Fibroblast of skin of right biceps (primary cell): ENCODE results near the gene RUSC2.
A peak's percentile ranks its signal among the peaks of the same experiment; 100 is the strongest.

Source experiments
- DNase-seq: peaks from one replicate; pipeline ENCODE4 v3.0.0-alpha.2; 2013

RUSC2 gene, protein sequence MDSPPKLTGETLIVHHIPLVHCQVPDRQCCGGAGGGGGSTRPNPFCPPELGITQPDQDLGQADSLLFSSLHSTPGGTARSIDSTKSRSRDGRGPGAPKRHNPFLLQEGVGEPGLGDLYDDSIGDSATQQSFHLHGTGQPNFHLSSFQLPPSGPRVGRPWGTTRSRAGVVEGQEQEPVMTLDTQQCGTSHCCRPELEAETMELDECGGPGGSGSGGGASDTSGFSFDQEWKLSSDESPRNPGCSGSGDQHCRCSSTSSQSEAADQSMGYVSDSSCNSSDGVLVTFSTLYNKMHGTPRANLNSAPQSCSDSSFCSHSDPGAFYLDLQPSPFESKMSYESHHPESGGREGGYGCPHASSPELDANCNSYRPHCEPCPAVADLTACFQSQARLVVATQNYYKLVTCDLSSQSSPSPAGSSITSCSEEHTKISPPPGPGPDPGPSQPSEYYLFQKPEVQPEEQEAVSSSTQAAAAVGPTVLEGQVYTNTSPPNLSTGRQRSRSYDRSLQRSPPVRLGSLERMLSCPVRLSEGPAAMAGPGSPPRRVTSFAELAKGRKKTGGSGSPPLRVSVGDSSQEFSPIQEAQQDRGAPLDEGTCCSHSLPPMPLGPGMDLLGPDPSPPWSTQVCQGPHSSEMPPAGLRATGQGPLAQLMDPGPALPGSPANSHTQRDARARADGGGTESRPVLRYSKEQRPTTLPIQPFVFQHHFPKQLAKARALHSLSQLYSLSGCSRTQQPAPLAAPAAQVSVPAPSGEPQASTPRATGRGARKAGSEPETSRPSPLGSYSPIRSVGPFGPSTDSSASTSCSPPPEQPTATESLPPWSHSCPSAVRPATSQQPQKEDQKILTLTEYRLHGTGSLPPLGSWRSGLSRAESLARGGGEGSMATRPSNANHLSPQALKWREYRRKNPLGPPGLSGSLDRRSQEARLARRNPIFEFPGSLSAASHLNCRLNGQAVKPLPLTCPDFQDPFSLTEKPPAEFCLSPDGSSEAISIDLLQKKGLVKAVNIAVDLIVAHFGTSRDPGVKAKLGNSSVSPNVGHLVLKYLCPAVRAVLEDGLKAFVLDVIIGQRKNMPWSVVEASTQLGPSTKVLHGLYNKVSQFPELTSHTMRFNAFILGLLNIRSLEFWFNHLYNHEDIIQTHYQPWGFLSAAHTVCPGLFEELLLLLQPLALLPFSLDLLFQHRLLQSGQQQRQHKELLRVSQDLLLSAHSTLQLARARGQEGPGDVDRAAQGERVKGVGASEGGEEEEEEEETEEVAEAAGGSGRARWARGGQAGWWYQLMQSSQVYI (N-terminal part only)

DNA sequence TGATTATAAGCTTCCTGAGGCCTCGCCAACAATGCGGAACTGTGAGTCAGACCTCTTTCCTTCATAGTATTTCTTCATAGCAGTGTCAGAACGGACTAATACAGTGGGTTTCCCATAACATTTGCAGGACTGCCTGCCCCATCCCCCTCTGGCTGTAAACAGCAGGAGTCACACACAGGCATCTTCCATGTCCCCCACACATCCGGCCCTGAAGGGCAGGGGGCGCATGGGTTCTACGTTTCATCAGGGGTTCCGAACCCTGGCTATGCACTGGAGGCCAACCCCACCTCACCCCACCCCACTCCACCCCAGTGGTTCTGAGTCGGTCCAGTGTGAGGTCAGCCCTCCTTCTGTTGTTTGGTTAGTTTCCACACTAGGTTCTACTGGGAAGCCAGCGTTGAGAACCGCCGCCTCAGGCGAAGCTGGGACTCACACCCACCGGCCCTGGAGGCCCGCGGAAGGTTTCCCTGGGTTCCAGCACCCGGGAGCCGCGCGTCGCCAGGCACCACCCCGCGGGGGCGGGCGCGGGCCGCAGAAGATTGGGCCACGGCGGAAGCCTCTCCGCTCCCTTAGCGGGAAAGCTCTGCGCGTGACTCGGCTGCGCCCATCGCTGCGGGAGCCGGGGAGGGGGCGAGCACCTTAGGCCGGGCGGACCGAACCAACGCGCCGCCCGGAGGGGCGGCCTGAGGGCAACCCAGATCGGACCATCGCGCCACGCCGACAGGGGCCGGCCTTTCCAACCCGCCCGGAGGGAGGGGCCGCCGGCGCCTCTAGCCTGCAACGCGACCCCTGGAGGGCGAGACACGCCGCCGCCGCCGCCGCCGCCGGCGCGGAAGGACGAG lies at the start of gene RUSC2:
Gene RUSC2 (plus strand): TSS at position 799 of the 842 bp plus-strand sequence. CDS start 56,411 bp downstream, outside the sequence.
- DNase-seq, result peak; percentile 93

DNA sequence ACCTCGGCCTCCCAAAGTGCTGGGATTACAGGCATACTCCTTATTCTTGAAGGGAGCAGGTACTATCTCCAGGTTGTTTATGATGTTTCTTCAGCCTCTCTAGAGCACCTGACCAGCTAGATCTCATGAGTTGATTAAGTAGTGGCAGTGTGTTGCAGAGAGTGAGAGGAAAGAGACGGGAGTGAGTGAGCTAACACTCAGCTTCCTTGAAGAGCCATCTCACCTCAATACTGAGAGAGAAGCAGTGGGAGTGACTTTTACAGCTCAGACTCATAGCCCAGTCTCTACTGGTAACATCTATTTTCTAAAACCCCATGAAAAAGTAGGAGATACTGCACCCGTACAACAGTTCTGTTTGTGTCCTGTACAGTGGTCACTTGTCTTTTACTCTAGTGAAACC lies 43.9 kb upstream of the RUSC2 start:
- no peak for DNase-seq

GRCh38 chr9:35448496-35448895 lies 41.4 kb upstream of the RUSC2 start:
- DNase-seq, result no peak

DNA sequence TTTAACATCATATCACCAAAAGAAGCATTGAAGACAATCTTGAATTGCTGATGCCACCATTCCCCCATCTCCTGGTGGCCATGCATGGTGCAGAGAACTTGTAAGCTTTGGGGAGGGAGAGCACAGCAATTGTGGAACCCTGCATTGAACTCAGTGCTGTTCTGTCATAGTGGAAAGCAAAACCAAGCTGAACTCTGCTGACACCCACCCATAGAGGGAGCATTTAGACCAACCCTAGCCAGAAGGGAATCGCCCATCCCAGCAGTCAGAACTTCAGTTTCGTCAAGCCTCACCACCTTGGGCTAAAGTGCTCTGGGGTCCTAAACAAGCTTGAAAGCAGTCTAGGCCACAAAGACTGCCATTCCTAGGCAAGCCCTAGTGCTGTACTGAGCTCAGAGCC lies 37.4 kb upstream of the RUSC2 start:
- DNase-seq, result no peak

DNA sequence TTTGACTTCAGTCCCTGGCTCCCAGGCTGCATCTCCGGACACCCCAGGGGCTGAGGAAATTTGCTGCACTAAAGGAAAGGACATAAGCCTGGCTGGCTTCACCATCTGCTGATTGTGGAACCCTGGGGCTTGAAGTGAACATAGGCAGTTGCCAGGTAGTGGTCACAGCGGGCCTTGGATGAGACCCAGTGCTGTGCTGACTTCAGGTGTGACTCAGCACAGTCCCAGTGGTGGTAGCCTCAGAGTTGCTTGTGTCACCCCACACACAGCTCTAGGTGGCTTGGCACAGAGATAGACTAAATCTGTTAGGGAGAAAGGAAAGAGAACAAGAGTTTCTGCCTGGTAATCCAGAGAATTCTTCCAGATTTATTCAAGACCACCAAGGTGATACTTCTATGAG lies 36.1 kb upstream of the RUSC2 start:
- no peak for DNase-seq

DNA sequence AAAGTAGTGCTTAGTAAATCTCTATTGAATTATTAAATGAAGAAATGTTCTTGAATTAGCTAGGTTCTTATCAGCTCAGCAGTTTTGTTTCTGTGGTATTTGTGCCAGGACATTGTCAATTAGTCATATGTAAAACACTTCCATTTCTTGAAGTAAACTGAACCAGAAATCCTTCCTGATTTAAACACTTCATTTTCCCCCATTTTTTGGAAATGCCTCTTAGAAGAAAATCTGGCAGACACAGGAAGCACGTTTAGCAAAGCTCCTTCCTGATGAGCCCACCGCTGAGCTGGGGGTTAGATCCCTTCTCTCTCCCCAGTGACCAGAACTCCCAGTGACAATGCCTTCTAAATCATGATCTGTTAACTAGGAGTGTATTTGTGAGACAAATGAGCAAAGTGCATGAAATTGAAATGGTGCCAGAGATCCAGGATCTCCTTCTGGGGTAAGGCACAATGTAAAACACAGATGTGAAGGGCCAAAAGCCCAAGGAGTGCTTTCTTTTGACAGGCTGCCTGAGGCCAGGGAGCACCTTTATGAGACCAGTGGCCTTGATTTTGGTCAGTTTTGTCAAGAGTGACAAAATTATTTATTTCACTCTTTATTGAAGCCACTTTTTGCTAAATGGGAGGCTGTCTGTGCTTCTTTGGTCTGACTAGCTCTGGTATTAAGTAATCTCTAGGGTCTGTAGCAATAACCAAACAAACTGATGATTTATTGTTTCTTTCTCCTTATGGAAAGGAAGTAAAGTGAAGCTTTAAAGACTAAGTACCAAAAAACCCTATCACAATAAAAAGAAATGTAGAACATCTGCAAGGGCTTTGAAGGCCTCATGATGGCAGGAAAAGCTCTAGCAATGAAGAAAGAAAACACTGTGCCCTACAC lies 25.5 kb upstream of the RUSC2 start:
- DNase-seq, result no peak

- no peak for DNase-seq
These were observed 19.6 kb upstream of the RUSC2 start for GRCh38 chr9:35470340-35470739.

GRCh38 chr9:35470894-35471293 lies 19.0 kb upstream of the RUSC2 start:
- peak; percentile 17 for DNase-seq

GRCh38 chr9:35476596-35476995 lies 13.3 kb upstream of the RUSC2 start:
- DNase-seq, result no peak

GRCh38 chr9:35477211-35477855 lies 12.6 kb upstream of the RUSC2 start:
- peak; percentile 82 for DNase-seq

- no peak for DNase-seq
These were observed 11.0 kb upstream of the RUSC2 start for GRCh38 chr9:35478871-35479270.

DNA sequence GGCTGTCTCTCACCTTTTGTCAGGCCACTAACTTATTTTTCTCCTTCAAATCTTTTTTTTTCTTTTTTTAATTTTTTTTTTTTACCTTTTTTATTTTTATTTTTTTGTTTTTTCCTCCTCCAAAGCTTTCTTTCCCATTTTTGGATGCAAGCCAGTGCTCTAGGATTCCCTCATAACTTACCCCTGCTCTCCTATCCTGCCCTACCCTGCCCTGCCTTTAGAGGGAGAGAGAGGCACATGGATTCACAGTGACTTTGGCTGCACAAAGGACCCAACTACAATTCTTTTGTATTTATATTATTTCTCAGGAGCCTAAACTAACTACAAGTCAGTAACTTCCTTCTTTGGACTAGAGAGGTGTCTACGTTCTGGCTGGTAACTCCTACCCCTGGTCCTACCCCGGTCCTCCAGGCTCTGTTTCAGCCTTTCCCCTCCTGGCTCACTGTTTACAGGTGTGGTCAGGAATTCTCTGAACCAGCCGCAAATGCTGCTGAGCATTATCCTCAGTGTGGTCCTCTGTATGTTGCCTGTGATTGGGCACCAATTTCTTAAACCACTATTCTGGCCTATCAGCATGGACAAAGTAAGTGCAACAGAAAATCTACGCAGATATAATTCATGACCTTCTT lies 8.4 kb upstream of the RUSC2 start:
- peak; percentile 78 for DNase-seq

- DNase-seq, result no peak
These were observed 7.8 kb upstream of the RUSC2 start for GRCh38 chr9:35482071-35482470.

- DNase-seq, result peak; percentile 40
These were observed 5.5 kb upstream of the RUSC2 start for GRCh38 chr9:35484406-35484805.

GRCh38 chr9:35487081-35487480 lies 2.8 kb upstream of the RUSC2 start:
- DNase-seq, result no peak

DNA sequence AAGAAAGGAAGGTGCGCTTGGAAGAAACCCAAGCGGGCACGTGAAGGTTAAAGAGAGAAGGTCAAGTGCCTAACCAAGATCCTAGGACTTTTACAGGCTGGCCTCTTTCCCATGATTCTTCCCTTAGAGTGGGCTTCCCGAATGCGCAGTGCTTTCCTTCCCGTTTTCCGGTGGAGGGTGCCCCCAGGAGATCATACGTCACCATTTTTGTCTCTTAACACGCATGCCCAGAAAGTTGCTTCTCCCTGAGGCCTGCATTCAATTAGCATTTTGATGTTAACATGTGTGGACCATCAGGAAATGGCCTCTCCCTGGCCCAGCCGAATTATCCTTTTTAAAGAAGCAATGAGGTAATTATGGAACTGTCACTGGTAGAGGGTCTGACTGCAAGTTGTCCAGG lies 1.9 kb upstream of the RUSC2 start:
- peak; percentile 80 for DNase-seq

- no peak for DNase-seq
These were observed 1.2 kb upstream of the RUSC2 start for GRCh38 chr9:35488566-35489312.

- DNase-seq, result no peak
These were observed 421 bp downstream of the RUSC2 start for GRCh38 chr9:35490155-35490909.
